HCT116 (cell line): ENCODE measurements around the gene ANTKMT. TPM values are rescaled to one million over a fixed set of nuclear protein-coding genes. Genes with fewer than 3 reads are reported as not detected.

Source experiments
- ATAC-seq: fragments of 200-7000 bp; cut with Tn5 transposase; 2 replicates; pipeline ENCODE4 v1.9.1; 2020; ENCODE audit warnings: mild to moderate bottlenecking, moderate library complexity
- BruUV-seq: library from RNA; stranded (reverse); fragments of 400-500 nt; replicated peaks from 2 replicates; lab custom pipeline; 2021; lab: Mats Ljungman, UMichigan
- CTCF ChIA-PET: fragments of 300-600 bp; sonication (Branson Sonifier 250); formaldehyde crosslinking; loops from one replicate; lab custom pipeline; 2021; ENCODE audit warnings: antibody characterized with exemption; lab: Charles Lee
- POLR2A ChIA-PET: fragments of 300-600, 350-600 bp; sonication (Branson Sonifier 250); formaldehyde crosslinking; loops from one replicate; lab custom pipeline; 2021; ENCODE audit warnings: antibody characterized with exemption; lab: Charles Lee
- RAD21 ChIA-PET, 2 experiments: fragments of 300-600 bp; sonication (Branson Sonifier 250); formaldehyde crosslinking; loops; one replicate each; lab custom pipeline; 2023; ENCODE audit warnings: low total read pairs in 2 of 2; ENCODE audit not compliant: uncharacterized antibody in 2 of 2, unreplicated experiment in 2 of 2, low non-redundant PET in 1 of 2; lab: Charles Lee
- DNase-seq: peaks from one replicate; pipeline ENCODE4 v3.0.0-alpha.2; 2010; ENCODE audit warnings: low read depth, low spot score
- H2AFZ ChIP-seq: fragments of 200-600 bp; shearing (Covaris generic), sonication (generic); 2 replicates; pipeline ENCODE4 v1.6.1; 2017; ENCODE audit warnings: low read depth, mixed run types, mixed read lengths, antibody characterized with exemption, low read length; ENCODE audit not compliant: poor library complexity, severe bottlenecking
- H3K27ac ChIP-seq: 2 replicates; pipeline ENCODE4 v1.5.1; 2012; ENCODE audit warnings: low read depth, low read length
- H3K27me3 ChIP-seq: fragments of 200-600 bp; sonication (generic); 2 replicates; pipeline ENCODE4 v1.6.1; 2016; ENCODE audit warnings: mixed run types, low read length, mixed read lengths; ENCODE audit not compliant: insufficient read depth
- H3K36me3 ChIP-seq, 2 experiments: fragments of 200-500 bp in 1 of 2; fragments of 200-600 bp in 1 of 2; sonication (Bioruptor generic) in 1 of 2; sonication (generic) in 1 of 2; 2 replicates each; pipeline versions ENCODE4 v1.5.1 to v1.6.1; 2014 to 2016; ENCODE audit warnings: low read length in 2 of 2, inconsistent platforms in 1 of 2, mixed read lengths in 1 of 2, mixed run types in 1 of 2; ENCODE audit not compliant: insufficient read depth in 2 of 2, control insufficient read depth in 1 of 2
- H3K4me1 ChIP-seq, 2 experiments: fragments of 200-600 bp in 1 of 2; sonication (generic) in 1 of 2; 2 replicates each; pipeline versions ENCODE4 v1.5.1 to v1.6.1; 2012 to 2017; ENCODE audit warnings: low read length in 2 of 2, inconsistent platforms in 1 of 2, mild to moderate bottlenecking in 1 of 2, mixed read lengths in 1 of 2, mixed run types in 1 of 2, moderate library complexity in 1 of 2; ENCODE audit not compliant: insufficient read depth in 2 of 2, control insufficient read depth in 1 of 2
- H3K4me2 ChIP-seq: fragments of 200-600 bp; sonication (generic); 2 replicates; pipeline ENCODE4 v1.6.1; 2017; ENCODE audit warnings: mixed run types, low read length, mixed read lengths
- H3K4me3 ChIP-seq, 2 experiments: fragments of 200-600 bp in 1 of 2; sonication (generic) in 1 of 2; replicated peaks in 1 of 2; 2 replicates each; pipeline ENCODE4 v1.5.1; 2011 to 2016; ENCODE audit warnings: low read length in 2 of 2, control low read depth in 1 of 2, low read depth in 1 of 2, mild to moderate bottlenecking in 1 of 2, mixed read lengths in 1 of 2, mixed run types in 1 of 2
- H3K79me2 ChIP-seq: fragments of 200-600 bp; sonication (generic); 2 replicates; pipeline ENCODE4 v1.6.1; 2017; ENCODE audit warnings: mild to moderate bottlenecking, mixed run types, low read length, moderate library complexity, mixed read lengths; ENCODE audit not compliant: insufficient read depth
- H3K9ac ChIP-seq: fragments of 200-600 bp; sonication (generic); 2 replicates; pipeline ENCODE4 v1.6.1; 2016; ENCODE audit warnings: low read length, mixed read lengths
- H3K9me2 ChIP-seq: fragments of 200-600 bp; sonication (generic), shearing (Covaris generic); 2 replicates; pipeline ENCODE4 v1.6.1; 2017; ENCODE audit warnings: mixed run types, mild to moderate bottlenecking, moderate library complexity; ENCODE audit not compliant: insufficient read depth
- H3K9me3 ChIP-seq, 2 experiments: fragments of 200-500 bp in 1 of 2; fragments of 200-600 bp in 1 of 2; sonication (Bioruptor generic) in 1 of 2; sonication (generic) in 1 of 2; 2 replicates each; pipeline ENCODE4 v1.6.1; 2014 to 2017; ENCODE audit warnings: low read length in 2 of 2, mixed read lengths in 2 of 2, inconsistent platforms in 1 of 2, low read depth in 1 of 2, mild to moderate bottlenecking in 1 of 2, mixed run types in 1 of 2, moderate library complexity in 1 of 2; ENCODE audit not compliant: control insufficient read depth in 1 of 2, insufficient read depth in 1 of 2
- H4K20me1 ChIP-seq: fragments of 200-600 bp; sonication (generic), shearing (Covaris generic); 2 replicates; pipeline ENCODE4 v1.6.1; 2017; ENCODE audit warnings: mixed run types, mild to moderate bottlenecking, moderate library complexity; ENCODE audit not compliant: insufficient read depth
- CBX3 ChIP-seq: IDR thresholded peaks from 2 replicates; pipeline ENCODE4 v1.6.1; 2012; ENCODE audit warnings: low read depth
- FOSL1 ChIP-seq: IDR thresholded peaks from 2 replicates; pipeline ENCODE4 v1.6.1; 2012; ENCODE audit warnings: low read depth
- POLR2A ChIP-seq: IDR thresholded peaks from 2 replicates; pipeline ENCODE4 v1.7.0; 2011; ENCODE audit warnings: borderline replicate concordance; ENCODE audit not compliant: insufficient read depth, insufficient read length; ENCODE audit errors: extremely low read depth
- POLR2AphosphoS5 ChIP-seq: IDR thresholded peaks from 2 replicates; pipeline ENCODE4 v1.6.1; 2011; ENCODE audit warnings: mild to moderate bottlenecking, low read depth, low read length, moderate library complexity
- SP1 ChIP-seq: IDR thresholded peaks from 2 replicates; pipeline ENCODE4 v1.6.1; 2012; ENCODE audit warnings: low read depth
- TCF7L2 ChIP-seq: IDR thresholded peaks from 2 replicates; pipeline ENCODE4 v1.7.0; 2011; ENCODE audit warnings: borderline replicate concordance, inconsistent platforms; ENCODE audit not compliant: insufficient read depth, insufficient read length; ENCODE audit errors: extremely low read depth
- intact Hi-C: fragments of 100-400 bp; cut with micrococcal nuclease; formaldehyde crosslinking; loops from 2 replicates; pipeline ENCODE4 v1.10.0; 2022
- total RNA-seq: library from RNA; stranded (reverse); gene quantifications from one replicate; pipeline ENCODE4 v1.2.1, GENCODE V29; 2021; ENCODE audit not compliant: unreplicated experiment
- TF ChIP-seq, protein P1 (sequence below): IDR thresholded peaks from 2 replicates; pipeline ENCODE4 v1.6.1; 2011; ENCODE audit warnings: mild to moderate bottlenecking, low read length, moderate library complexity; ENCODE audit not compliant: insufficient replicate concordance; ENCODE audit errors: extremely low read depth
- TF ChIP-seq, protein P2 (sequence below), 3 experiments: fragments of 200-600 bp in 1 of 3; sonication (generic) in 1 of 3; IDR thresholded peaks in 2 of 3; conservative IDR thresholded peaks in 1 of 3; 2 replicates each; pipeline ENCODE4 v1.5.1; 2012 to 2017; ENCODE audit warnings: low read depth in 2 of 3, low read length in 2 of 3, antibody characterized with exemption in 1 of 3, borderline replicate concordance in 1 of 3, control low read depth in 1 of 3, mild to moderate bottlenecking in 1 of 3, mixed read lengths in 1 of 3, mixed run types in 1 of 3, moderate library complexity in 1 of 3; ENCODE audit not compliant: insufficient read depth in 1 of 3

ANTKMT gene
- total RNA-seq, 1 experiment from 2014 or later = 65.4 TPM

DNA sequence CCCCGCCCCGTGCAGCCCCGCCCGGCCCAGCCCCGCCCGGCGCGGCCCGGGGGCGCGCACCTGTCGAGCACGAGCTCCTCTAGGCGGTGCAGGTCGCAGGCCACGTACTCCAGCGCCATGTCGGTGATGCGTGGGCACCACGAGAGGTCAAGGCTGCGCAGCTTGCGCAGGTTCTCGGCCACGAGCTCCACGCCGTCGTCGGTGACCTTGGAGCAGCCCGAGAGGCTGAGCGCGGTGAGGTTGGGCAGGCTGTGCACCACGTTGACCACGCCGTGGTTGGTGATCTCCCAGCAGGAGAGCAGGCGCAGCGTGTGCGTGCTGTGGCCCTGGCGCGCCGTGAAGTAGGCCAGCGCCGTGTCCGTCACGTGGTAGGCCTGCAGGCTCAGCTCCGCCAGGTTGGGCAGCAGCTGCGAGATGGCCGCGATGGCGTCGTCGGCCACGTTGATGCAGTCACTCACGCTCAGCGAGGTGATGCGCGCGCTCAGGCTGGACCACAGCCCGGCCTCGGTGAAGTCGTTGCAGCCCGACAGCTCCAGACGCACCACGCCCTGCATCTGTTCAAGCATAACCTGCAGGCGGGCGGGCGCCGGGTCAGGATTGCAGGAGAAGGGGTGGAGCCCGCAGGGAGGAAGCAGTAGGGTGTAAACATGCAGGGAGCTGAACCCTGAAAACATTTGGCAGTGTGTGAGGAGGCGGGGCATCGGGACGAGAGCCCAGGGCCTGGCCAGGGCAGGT is 25.4 kb upstream of the ANTKMT start (continued):
- peak; percentile 55 for TF ChIP-seq POLR2AphosphoS5
- TF ChIP-seq, protein P1, sequence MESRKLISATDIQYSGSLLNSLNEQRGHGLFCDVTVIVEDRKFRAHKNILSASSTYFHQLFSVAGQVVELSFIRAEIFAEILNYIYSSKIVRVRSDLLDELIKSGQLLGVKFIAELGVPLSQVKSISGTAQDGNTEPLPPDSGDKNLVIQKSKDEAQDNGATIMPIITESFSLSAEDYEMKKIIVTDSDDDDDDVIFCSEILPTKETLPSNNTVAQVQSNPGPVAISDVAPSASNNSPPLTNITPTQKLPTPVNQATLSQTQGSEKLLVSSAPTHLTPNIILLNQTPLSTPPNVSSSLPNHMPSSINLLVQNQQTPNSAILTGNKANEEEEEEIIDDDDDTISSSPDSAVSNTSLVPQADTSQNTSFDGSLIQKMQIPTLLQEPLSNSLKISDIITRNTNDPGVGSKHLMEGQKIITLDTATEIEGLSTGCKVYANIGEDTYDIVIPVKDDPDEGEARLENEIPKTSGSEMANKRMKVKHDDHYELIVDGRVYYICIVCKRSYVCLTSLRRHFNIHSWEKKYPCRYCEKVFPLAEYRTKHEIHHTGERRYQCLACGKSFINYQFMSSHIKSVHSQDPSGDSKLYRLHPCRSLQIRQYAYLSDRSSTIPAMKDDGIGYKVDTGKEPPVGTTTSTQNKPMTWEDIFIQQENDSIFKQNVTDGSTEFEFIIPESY = no peak
- TF ChIP-seq FOSL1 = no peak
- TF ChIP-seq CBX3 = peak; percentile 80; the same call in 1 of the 2 replicates
- TF ChIP-seq, protein P2, sequence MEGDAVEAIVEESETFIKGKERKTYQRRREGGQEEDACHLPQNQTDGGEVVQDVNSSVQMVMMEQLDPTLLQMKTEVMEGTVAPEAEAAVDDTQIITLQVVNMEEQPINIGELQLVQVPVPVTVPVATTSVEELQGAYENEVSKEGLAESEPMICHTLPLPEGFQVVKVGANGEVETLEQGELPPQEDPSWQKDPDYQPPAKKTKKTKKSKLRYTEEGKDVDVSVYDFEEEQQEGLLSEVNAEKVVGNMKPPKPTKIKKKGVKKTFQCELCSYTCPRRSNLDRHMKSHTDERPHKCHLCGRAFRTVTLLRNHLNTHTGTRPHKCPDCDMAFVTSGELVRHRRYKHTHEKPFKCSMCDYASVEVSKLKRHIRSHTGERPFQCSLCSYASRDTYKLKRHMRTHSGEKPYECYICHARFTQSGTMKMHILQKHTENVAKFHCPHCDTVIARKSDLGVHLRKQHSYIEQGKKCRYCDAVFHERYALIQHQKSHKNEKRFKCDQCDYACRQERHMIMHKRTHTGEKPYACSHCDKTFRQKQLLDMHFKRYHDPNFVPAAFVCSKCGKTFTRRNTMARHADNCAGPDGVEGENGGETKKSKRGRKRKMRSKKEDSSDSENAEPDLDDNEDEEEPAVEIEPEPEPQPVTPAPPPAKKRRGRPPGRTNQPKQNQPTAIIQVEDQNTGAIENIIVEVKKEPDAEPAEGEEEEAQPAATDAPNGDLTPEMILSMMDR (IDR thresholded peaks at IDR 0.05 in 2 of 3, conservative IDR thresholded peaks at IDR 0.05 in 1 of 3; ENCODE audit: borderline replicate concordance in 1 of 3, insufficient read depth in 1 of 3, low read depth in 2 of 3, low read length in 2 of 3) = no peak

DNA sequence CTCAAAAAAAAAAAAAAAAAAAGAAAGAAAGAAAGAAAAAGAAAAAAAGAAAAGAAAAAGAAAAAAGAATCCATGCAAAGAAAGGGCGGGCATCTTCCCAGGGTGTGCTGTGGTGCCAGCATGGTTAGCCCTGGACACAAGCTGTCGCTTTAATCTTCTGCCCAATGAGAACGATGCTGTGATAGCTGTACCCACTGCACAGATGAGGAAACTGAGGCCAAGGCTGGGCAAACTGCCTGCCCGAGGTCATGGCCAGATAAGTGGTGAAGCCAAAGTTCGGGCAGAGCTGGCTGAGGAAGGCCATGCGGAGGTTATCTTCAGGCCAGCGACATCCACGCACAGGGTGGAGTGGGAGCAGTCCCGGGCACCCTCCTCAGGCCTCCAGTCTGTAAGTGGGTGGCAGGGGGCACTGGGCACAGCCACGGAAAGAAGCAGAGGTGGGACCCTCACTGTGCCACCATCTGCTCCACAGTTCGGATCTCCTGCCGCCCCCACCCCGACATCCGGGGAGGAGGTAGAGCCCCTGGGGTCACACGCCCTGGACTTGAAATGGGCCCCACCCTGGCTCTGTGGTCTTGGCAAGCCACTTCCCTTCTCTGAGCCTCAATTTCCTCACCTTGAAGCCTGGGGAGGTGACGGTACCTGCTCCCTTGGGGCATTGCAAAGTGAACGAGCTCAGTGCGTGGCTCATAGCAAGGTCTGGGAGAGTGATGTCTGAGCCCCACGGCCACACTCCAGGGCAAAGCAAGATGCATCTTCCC is 21.9 kb upstream of the ANTKMT start:
- no TSS peak for BruUV-seq
- H3K9me2 ChIP-seq = no peaks in the 10 kb centered on the region
- no peak overlapping the region for H3K27ac ChIP-seq
- H3K9me3 ChIP-seq = no peaks in the 10 kb centered on the region
- no peak overlapping the region for H3K4me2 ChIP-seq
- H3K4me1 ChIP-seq = peaks cover 10 to 28% of the 10 kb centered on the region in 2 experiments
- no peaks in the 10 kb centered on the region; a peak in 2 of 4 replicates for H3K36me3 ChIP-seq
- ChIA-PET CTCF (no interaction called here), RAD21 (no interaction called here), POLR2A (no interaction called here)
- no peak overlapping the region for H3K4me3 ChIP-seq
- H4K20me1 ChIP-seq = no peaks in the 10 kb centered on the region
- DNase-seq = no peak
- intact Hi-C loops = no loop called here
- H3K9ac ChIP-seq = no peak overlapping the region
- no peak for ATAC-seq
- no peaks in the 10 kb centered on the region for H3K27me3 ChIP-seq
- H3K79me2 ChIP-seq = peaks cover 29% of the 10 kb centered on the region
- no peak overlapping the region for H2AFZ ChIP-seq
- TF ChIP-seq POLR2A (no peak), TCF7L2 (no peak), SP1 (no peak)
- TF ChIP-seq, protein P2 (IDR thresholded peaks at IDR 0.05 in 2 of 3, conservative IDR thresholded peaks at IDR 0.05 in 1 of 3; ENCODE audit: borderline replicate concordance in 1 of 3, insufficient read depth in 1 of 3, low read depth in 2 of 3, low read length in 2 of 3) = no peak
- TF ChIP-seq, protein P1 = no peak
